ENCODE data around the gene NCOA4.
"Not testable (repeated sequence)": the region's sequence is repeated elsewhere in the genome, so short reads cannot be mapped to it uniquely, and the experiment has no call there.

- not testable (repeated sequence) for TF ChIP-seq CTCF, POLR2A (IDR thresholded peaks at IDR 0.05)
Observed at GRCh38 chr10:46049497-46049831, 19.0 kb upstream of the NCOA4 start.
